Stimulated activated CD8-positive, alpha-beta memory T cell treated with anti-CD3 and anti-CD28 coated beads, Interleukin-2, amount 100 ng/mL, for 48 hours (primary cell): Measurements from ENCODE around the gene BRCC3.
"Not testable (repeated sequence)": the region's sequence is repeated elsewhere in the genome, so short reads cannot be mapped to it uniquely, and the experiment has no call there.

Experiments used
- DNase-seq, 2 donors: peaks; one replicate each; pipeline ENCODE4 v3.0.0-alpha.2; 2020; ENCODE audit warnings: low read depth in 2 of 2

BRCC3 gene

DNA sequence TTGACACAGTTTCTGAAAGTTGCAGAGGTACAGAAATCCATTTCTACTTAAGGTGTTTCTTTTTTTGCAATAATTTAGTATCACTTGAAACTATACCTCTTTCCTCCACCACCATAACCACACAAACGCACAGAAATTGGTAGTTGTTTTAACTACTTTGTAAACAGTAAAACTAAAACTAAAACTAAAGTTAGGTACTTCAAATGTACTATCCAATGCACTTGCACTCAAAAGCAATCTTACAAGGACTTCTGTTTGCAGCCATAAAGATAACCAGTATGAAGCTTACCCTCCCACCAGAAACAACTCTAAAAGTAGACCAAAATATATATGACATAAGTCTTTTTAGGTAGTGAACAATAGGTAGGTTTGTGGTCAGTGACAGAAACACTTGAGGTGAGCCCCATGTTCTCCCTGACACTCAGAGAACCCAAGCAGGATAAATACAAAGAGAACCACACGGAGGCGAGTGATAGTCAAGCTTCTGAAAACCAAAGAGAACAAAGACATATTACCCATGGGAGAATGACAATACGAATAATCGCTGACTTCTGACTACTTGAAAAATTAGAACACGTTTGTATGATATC lies 72.7 kb downstream of the BRCC3 start:
- no peak for DNase-seq

DNA sequence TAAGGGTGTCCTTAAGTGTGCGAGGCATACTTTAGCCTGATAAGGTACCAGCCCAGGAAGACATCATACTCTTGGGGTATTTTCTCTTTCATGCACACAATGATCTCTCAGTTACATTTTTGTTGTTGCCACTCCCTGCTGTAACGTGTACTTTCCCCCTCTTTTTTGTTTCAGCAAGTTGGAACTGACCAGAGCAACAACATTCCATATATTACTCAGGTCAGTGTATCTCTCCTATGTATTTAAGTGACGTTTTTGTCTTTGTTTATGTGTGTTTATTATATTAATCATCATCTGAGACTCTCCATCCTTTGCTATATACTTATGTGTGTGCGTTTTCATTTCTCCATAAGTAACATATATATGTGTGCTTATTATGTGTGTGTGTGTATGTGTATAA lies 73.6 kb downstream of the BRCC3 start:
- no peak for DNase-seq

DNA sequence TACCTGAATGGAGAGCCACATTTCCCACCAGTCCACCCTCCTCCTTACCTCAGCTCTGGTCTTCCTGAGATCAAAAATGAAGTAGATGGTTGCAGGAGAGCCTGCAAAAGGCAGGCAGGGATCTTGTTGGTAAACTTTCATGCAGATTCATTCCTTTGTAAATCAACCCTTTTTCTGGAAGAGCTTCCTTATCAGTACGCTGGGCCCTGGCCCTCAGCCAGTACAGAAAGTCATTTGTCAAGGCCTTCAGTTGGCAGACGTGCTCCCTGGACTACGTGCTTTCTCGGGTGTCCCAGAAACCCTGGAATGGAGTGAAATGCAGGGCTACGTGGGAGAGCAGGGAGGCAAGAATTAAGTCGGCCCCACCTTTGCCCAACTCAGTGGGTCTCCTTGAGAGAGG lies 76.3 kb downstream of the BRCC3 start:
- not testable (repeated sequence) for DNase-seq

DNA sequence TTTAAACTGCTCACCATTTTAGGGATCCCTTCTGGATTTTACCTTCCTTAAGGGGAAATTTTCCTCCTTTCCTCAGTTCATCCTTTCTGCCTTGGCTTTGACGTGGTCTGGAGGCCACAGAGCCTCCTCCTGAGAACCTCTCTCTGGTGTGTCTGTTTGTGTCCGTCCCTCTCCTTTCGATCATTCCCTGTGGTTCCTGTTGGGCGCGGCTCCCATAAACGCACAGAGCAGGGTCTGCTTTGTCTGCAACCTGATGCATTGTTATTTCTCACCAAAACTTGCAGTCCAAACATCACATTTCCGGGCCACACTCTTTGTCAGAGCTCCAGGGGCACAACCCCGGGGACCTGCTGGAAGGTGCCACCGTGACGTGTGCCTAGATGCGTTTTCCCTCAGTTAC lies 76.9 kb downstream of the BRCC3 start:
- DNase-seq = not testable (repeated sequence)

DNA sequence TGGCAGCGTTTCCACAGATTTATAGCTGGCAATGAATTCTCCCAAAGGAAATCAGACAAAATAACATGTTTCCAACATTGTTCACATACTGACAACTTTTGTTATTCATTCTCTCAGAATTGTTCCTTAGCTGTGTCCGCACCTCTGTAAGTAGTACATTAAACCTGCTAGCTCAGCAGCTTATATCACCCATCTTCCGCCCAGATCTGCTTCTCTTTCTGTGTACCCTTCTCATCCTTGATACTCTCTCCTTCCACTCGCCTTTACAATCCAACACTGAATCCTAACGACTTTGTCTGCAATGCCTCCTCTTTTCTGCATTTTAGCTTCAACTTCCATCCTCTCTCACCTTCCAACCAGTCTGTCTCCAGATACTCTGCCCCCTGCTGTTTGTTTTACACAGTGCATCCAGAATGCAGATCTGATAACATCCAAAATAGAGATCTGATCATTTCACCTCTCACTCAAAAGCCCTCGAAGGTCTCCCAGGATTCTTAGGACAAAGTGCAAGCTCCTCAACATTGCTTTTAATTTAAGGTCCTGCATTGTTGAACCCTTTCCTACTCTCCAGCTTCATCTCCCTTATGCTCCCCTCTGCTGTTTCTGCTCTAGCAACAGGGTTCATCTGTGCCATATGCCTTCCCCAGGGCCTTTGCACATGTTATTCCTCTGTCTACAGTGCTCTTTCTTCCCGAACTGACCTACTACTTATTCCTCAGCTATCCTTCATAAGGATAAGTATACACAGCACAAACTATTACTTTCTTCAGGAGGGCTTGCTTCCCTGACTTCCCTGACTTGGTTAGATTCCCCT lies 77.6 kb downstream of the BRCC3 start:
- DNase-seq = peak in 1 of 2 donors; percentile 1

DNA sequence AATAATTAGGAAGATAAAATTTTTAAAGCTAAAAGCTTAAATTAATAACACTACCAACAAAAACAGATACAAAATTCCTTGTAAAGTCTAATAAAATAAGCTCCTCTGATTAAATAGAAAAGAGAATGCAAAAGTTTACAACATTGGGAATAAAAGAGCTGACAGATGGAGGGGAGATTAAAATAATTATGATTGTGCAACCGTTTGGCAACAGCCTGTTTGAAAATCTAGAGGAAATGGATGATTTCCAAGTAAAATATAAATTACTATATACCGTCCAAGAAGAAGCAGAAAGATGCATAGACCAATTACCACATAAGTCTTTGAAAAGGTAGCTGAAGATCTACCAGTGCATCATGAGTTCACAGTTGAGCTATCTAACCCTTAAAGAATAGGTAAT lies 98.6 kb downstream of the BRCC3 start:
- DNase-seq = no peak
